ENCODE results near the gene TACO1.

- TF ChIP-seq CTCF (conservative IDR thresholded peaks at IDR 0.05): no peak
- no peak for TF ChIP-seq EZH2 (IDR thresholded peaks at IDR 0.05; ENCODE audit: low read depth)
Measured at GRCh38 chr17:63631062-63631461, 30.4 kb downstream of the TACO1 start.
